C4-2B (cell line): ENCODE measurements around the gene MT1X.

Experiments
- ZFX ChIP-seq: fragments of 450-650 bp; IDR thresholded peaks from 2 replicates; pipeline ENCODE4 v1.6.1; 2017
- TF ChIP-seq, protein P1 (sequence below): fragments of 450-650 bp; conservative IDR thresholded peaks from 2 replicates; pipeline ENCODE4 v1.5.1; 2017; ENCODE audit warnings: mild to moderate bottlenecking

DNA sequence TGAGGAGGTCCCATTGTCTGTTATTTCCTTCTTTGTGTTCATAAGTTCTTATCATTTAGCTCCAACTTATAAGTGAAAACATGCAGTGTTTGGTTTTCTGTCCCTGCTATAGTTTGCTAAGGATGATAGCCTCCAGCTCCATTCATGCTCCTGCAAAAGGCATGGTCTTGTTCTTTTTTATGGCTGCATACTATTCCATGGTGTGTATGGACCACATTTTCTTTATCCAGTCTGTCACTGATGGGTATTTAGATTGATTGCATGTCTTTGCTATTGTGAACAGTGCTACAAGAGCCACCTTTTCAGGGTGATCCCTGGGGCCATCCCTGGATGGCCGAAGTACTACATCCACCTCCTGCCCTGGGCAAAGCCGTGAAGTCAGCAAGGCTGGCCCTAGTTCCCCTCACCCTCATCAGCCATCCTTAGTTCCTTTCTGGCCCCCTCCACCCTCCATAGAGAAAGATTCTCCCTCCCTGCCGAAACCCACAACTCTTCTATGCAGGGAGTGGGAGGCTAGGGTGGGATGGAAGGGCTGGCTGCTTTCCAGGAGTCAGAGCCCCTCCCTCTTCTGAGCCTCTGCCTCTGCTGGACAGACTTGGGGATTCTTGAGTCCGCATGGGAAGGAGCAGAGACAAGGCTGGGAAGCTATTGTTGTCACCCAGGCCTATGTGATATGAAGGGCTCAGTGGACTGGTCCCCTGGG is 8.3 kb downstream of the MT1X start:
- TF ChIP-seq, protein P1, sequence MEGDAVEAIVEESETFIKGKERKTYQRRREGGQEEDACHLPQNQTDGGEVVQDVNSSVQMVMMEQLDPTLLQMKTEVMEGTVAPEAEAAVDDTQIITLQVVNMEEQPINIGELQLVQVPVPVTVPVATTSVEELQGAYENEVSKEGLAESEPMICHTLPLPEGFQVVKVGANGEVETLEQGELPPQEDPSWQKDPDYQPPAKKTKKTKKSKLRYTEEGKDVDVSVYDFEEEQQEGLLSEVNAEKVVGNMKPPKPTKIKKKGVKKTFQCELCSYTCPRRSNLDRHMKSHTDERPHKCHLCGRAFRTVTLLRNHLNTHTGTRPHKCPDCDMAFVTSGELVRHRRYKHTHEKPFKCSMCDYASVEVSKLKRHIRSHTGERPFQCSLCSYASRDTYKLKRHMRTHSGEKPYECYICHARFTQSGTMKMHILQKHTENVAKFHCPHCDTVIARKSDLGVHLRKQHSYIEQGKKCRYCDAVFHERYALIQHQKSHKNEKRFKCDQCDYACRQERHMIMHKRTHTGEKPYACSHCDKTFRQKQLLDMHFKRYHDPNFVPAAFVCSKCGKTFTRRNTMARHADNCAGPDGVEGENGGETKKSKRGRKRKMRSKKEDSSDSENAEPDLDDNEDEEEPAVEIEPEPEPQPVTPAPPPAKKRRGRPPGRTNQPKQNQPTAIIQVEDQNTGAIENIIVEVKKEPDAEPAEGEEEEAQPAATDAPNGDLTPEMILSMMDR: no peak
- no peak for TF ChIP-seq ZFX
